Right atrium auricular region (tissue), 2 donors: ENCODE results near the gene PRR33. TPM values are rescaled to one million over a fixed set of nuclear protein-coding genes. Genes with fewer than 3 reads are reported as not detected.

Experiments used
- DNase-seq: peaks from one replicate; pipeline ENCODE4 v3.0.0-alpha.2; 2019; ENCODE audit warnings: low spot score
- H3K27ac ChIP-seq, 2 donors: fragments of 200-600 bp; sonication (generic); 1 replicate in 1 of 2; 2 replicates in 1 of 2; pipeline ENCODE4 v1.5.1; 2016 to 2019
- H3K27me3 ChIP-seq, 2 donors: fragments of 200-600 bp; sonication (generic); one replicate each; pipeline versions ENCODE4 v1.5.1 to v1.6.0; 2017 to 2019
- H3K36me3 ChIP-seq: fragments of 200-600 bp; sonication (generic); one replicate; pipeline ENCODE4 v1.5.1; 2016
- H3K4me1 ChIP-seq, 2 donors: fragments of 200-600 bp; sonication (generic); one replicate each; pipeline versions ENCODE4 v1.5.1 to v1.6.0; 2017 to 2019
- H3K4me3 ChIP-seq, 2 donors: fragments of 200-600 bp; sonication (generic); 1 replicate in 1 of 2; 2 replicates in 1 of 2; pipeline ENCODE4 v1.5.1; 2017 to 2019; ENCODE audit warnings: mild to moderate bottlenecking in 1 of 2, moderate library complexity in 1 of 2
- H3K9me3 ChIP-seq, 2 donors: fragments of 200-600 bp; sonication (generic); one replicate each; pipeline ENCODE4 v1.5.1; 2019
- total RNA-seq, 2 donors: library from RNA; depleted of rRNA; stranded (reverse); fragments of >200 nt; gene quantifications; one replicate each; pipeline ENCODE4 v1.1.0, GENCODE V29; 2016
- TF ChIP-seq, protein P1 (sequence below), 2 donors: fragments of 200-600 bp; sonication (generic); IDR thresholded peaks; one replicate each; pipeline ENCODE4 v1.5.1; 2019; ENCODE audit warnings: antibody characterized with exemption in 2 of 2

PRR33 gene
- total RNA-seq, 2 donors from 2014 or later: 0.33 TPM; not detected in 1

DNA sequence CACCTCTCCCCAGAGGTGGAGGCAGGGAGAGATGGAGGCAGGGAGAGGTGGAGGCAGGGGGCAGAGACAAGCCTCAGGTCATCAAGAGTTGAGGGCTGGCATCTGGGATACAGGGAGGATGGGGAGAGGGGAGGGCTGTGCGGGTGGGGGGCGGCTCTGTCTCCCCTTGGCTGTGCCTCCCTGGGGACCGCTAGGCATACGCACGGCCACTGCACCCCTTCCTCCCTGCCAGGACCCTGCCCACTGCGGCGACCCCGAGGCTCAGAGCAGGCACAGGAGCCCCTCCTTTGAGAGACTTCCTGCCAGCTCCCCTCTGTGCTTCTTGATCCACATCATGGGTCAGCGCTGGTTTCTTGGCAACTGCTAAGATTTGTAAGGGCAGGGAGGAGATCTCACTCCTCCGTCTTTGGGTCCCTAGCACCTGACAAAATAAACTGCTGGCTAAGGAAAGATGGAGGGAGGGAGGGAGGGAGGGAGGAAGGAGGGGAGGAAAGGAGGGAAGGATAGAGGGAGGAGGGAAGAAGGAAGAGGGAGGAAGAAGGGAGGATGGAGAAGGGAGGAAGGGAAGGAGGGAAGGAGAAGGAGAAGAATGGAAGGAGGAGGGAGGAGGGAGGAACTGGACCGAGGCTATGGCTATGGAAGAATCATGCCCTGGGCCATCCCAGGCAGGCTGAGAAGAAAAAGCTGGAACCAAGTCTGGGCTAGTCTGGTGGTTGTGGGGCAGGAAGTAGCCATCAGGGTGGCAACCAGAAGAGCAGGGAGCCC lies 18.5 kb downstream of the PRR33 start:
- TF ChIP-seq, protein P1, sequence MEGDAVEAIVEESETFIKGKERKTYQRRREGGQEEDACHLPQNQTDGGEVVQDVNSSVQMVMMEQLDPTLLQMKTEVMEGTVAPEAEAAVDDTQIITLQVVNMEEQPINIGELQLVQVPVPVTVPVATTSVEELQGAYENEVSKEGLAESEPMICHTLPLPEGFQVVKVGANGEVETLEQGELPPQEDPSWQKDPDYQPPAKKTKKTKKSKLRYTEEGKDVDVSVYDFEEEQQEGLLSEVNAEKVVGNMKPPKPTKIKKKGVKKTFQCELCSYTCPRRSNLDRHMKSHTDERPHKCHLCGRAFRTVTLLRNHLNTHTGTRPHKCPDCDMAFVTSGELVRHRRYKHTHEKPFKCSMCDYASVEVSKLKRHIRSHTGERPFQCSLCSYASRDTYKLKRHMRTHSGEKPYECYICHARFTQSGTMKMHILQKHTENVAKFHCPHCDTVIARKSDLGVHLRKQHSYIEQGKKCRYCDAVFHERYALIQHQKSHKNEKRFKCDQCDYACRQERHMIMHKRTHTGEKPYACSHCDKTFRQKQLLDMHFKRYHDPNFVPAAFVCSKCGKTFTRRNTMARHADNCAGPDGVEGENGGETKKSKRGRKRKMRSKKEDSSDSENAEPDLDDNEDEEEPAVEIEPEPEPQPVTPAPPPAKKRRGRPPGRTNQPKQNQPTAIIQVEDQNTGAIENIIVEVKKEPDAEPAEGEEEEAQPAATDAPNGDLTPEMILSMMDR (IDR thresholded peaks at IDR 0.05): no peak
- Histone ChIP-seq H3K27me3 (no peaks in the 10 kb centered on the region), H3K4me3 (peak overlapping the region in 1 of 2 donors; percentile 47), H3K9me3 (no peaks in the 10 kb centered on the region), H3K27ac (peak overlapping the region; percentile 48 to 62), H3K4me1 (peaks cover 0 to 48% of the 10 kb centered on the region in 2 donors), H3K36me3 (no peaks in the 10 kb centered on the region)
- DNase-seq: no peak

DNA sequence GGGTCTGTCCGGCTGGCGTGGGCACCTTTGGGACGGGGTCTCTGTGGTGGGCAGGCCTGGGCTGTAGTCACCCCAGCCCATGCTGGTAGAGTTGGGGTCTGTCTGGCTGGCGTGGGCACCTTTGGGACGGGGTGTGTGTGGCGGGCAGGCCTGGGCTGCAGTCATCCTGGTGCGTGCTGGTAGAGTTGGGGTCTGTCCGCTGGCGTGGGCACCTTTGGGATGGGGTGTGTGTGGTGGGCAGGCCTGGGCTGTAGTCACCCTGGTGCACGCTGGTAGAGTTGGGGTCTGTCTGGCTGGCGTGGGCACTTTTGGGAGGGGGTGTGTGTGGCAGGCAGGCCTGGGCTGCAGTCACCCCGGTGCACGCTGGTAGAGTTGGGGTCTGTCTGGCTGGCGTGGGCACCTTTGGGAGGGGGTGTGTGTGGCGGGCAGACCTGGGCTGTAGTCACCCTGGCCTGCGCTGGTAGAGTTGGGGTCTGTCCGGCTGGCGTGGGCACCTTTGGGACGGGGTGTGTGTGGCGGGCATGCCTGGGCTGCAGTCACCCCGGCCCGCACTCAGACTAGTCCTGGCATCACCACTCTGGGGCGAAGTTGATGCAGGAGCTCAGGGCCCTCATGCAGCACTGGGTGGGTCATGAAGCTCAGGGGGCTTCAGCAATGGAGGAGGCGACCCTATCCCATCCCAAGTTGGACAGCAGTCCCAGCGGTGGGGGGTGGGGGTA lies 19.3 kb downstream of the PRR33 start:
- H3K27ac ChIP-seq: peak overlapping the region; percentile 26 to 62
- TF ChIP-seq, protein P1 (IDR thresholded peaks at IDR 0.05): no peak
- H3K27me3 ChIP-seq: no peaks in the 10 kb centered on the region
- no peaks in the 10 kb centered on the region for H3K9me3 ChIP-seq
- peaks cover 0 to 48% of the 10 kb centered on the region in 2 donors for H3K4me1 ChIP-seq
- DNase-seq: no peak
- H3K36me3 ChIP-seq: no peaks in the 10 kb centered on the region
- peak overlapping the region in 1 of 2 donors; percentile 47 for H3K4me3 ChIP-seq

DNA sequence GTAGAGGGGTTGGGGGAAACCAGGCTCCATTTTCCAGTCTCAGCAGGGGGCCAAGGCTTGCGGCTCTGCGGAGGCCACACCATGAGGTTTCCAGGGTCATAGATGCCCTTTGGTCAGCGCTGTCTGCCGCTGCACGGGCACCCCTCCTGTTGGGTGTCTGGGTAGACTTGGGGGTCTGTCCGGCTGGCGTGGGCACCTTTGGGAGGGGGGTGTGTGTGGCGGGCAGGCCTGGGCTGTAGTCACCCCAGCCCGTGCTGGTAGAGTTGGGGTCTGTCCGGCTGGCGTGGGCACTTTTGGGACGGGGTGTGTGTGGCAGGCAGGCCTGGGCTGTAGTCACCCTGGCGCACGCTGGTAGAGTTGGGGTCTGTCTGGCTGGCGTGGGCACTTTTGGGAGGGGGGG lies 20.2 kb downstream of the PRR33 start:
- Histone ChIP-seq H3K9me3 (no peaks in the 10 kb centered on the region), H3K4me1 (peaks cover 0 to 39% of the 10 kb centered on the region in 2 donors), H3K27ac (peak overlapping the region; percentile 26 to 51), H3K27me3 (no peaks in the 10 kb centered on the region), H3K36me3 (no peaks in the 10 kb centered on the region), H3K4me3 (peak overlapping the region; percentile 14 to 47)
- TF ChIP-seq, protein P1 (IDR thresholded peaks at IDR 0.05): no peak
- no peak for DNase-seq

DNA sequence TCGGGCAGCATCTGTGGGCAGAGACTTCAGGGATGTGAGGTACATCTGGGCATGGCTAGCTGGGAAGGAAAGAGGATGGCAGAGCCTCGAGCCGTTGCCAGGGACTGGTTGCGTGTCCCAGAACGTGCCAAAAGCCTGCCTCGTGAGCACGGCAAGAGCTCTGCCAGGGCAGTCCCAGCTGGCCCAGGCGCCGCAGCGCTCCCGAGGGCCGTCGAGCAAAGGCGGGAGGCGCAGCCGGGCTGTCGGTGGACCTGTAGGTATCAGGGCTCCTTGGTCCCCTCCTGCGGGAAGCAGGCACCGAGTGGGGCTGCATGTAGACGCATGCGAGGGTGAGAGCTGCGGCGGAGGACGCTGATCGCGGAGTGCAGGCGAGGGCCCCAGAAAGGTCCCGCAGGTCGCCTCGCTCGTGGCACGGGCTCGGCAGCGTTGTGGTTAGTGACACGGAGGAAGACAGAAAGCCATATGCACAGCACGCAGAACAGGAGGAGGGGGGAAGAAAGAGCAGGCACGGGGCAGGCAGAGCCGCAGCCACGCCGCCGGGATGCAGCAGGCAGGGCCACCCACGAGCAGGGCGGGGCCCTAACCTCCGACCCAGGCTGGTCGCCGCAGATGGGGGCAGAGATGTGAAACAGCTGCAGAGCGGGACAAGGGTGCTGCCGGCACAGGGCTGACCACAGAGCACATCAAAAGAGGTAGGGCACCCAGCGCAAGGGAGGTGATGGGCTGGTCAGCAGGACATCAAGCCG lies 20.8 kb downstream of the PRR33 start:
- Histone ChIP-seq H3K27me3 (no peaks in the 10 kb centered on the region), H3K4me1 (peaks cover 0 to 39% of the 10 kb centered on the region in 2 donors), H3K4me3 (peak overlapping the region; percentile 25 to 47), H3K36me3 (no peaks in the 10 kb centered on the region), H3K27ac (peak overlapping the region; percentile 35 to 51), H3K9me3 (no peaks in the 10 kb centered on the region)
- TF ChIP-seq, protein P1 (IDR thresholded peaks at IDR 0.05): no peak
- DNase-seq: no peak

DNA sequence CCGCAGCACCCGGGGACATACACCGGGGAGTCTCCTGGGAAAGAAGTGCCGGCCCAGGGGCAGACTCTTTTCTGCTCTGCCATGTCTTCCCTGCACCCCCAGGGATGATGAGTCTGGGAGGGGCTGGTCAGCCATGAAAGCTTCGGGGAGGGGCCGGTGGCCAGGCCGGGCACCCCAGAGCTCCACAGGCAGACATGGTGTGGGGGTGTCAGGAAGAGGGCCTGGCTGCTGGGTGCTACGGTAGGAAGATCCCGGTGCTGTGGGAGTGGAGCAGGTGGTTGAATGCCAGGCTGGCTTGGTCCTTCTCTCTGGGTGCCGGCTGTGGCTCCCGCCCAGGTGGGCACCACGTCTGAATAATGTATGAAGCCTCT lies 21.4 kb downstream of the PRR33 start:
- peaks cover 0 to 39% of the 10 kb centered on the region in 2 donors for H3K4me1 ChIP-seq
- peak overlapping the region; percentile 35 to 51 for H3K27ac ChIP-seq
- H3K9me3 ChIP-seq: no peaks in the 10 kb centered on the region
- TF ChIP-seq, protein P1 (IDR thresholded peaks at IDR 0.05): no peak
- peak overlapping the region; percentile 25 to 47 for H3K4me3 ChIP-seq
- no peaks in the 10 kb centered on the region for H3K36me3 ChIP-seq
- no peak for DNase-seq
- no peaks in the 10 kb centered on the region for H3K27me3 ChIP-seq
